Measurements from ENCODE around the gene CNTN4.
"Not testable (repeated sequence)": the region's sequence is repeated elsewhere in the genome, so short reads cannot be mapped to it uniquely, and the experiment has no call there.

Gene CNTN4

GRCh38 chr3:2908693-2909351, 810.2 kb downstream of the CNTN4 start:
- no peak overlapping the region for H3K27ac ChIP-seq
- H2AFZ ChIP-seq (ENCODE audit: low read depth), result no peak overlapping the region

DNA sequence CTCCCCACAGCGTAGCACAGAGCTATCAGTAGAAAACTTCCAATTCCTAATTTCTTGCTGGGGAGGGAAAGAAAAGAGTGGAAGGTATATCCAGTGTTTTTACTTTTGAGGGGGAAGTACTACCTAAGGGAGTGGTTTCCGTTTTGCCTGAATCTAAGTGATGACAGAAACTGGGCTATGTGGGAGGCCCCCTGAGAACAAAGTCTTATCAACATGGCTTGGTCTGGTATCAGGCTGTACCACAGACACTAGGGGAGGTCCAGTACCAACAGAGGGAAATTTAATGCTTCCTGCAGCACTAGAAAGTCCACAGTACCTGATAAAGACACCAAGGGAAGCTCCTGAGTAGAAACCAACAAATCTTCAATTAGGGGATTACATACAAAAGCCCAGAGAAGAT, 812.3 kb downstream of the CNTN4 start:
- no peak overlapping the region for H3K27ac ChIP-seq
- no peak overlapping the region for H2AFZ ChIP-seq (ENCODE audit: low read depth)
- H4K20me1 ChIP-seq (ENCODE audit: insufficient read depth), result no peaks in the 10 kb centered on the region
- TF ChIP-seq CTCF (conservative IDR thresholded peaks at IDR 0.05; ENCODE audit: low read depth, low read length), result no peak
- no peak overlapping the region for H3K9ac ChIP-seq
- no peaks in the 10 kb centered on the region for H3K4me1 ChIP-seq (ENCODE audit: low read depth, poor library complexity, severe bottlenecking)
- no peaks in the 10 kb centered on the region for H3K36me3 ChIP-seq (ENCODE audit: insufficient read depth)
- no peak overlapping the region for H3K4me3 ChIP-seq (IDR thresholded peaks at IDR 0.05; ENCODE audit: insufficient read depth, low read depth, low read length)
- H3K79me2 ChIP-seq (ENCODE audit: insufficient read depth, low read depth), result no peaks in the 10 kb centered on the region
- H3K27me3 ChIP-seq (ENCODE audit: insufficient read depth, low read depth), result no peaks in the 10 kb centered on the region
- no peak overlapping the region for H3K4me2 ChIP-seq

More at GRCh38 chr3:2908693-2909351, 810.2 kb downstream of the CNTN4 start:
- no peak for TF ChIP-seq CTCF (conservative IDR thresholded peaks at IDR 0.05; ENCODE audit: low read depth, low read length)
- H3K4me2 ChIP-seq, result no peak overlapping the region
- H3K9ac ChIP-seq, result no peak overlapping the region
- no peaks in the 10 kb centered on the region for H4K20me1 ChIP-seq (ENCODE audit: insufficient read depth)
- H3K27me3 ChIP-seq (ENCODE audit: insufficient read depth, low read depth), result no peaks in the 10 kb centered on the region
- no peaks in the 10 kb centered on the region for H3K79me2 ChIP-seq (ENCODE audit: insufficient read depth, low read depth)
- no peaks in the 10 kb centered on the region for H3K4me1 ChIP-seq (ENCODE audit: low read depth, poor library complexity, severe bottlenecking)
- no peak overlapping the region for H3K4me3 ChIP-seq (IDR thresholded peaks at IDR 0.05; ENCODE audit: insufficient read depth, low read depth, low read length)
- H3K36me3 ChIP-seq (ENCODE audit: insufficient read depth), result no peaks in the 10 kb centered on the region

DNA sequence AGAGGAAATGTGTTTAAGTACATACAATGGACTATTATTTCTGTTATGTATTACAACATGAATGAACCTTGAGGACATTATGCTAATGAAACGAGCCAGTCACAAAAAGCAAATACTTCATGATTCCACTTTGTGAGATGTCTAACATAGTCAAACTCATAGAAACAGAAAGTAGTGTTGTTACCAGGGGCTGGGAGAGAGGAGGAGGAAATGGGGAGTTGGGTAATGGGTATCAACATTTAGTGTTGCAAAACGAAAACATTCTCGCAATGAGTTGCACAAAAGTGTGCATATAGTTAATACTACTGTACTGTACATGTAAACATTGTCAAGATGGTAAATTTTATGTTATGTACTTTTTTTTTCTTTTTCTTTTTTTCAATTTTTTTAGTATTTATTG, 817.2 kb downstream of the CNTN4 start:
- Histone ChIP-seq H3K9ac (no peak overlapping the region), H3K36me3 (ENCODE audit: insufficient read depth) (no peaks in the 10 kb centered on the region), H2AFZ (ENCODE audit: low read depth) (no peak overlapping the region), H3K4me2 (no peak overlapping the region), H3K27me3 (ENCODE audit: insufficient read depth, low read depth) (no peaks in the 10 kb centered on the region), H4K20me1 (ENCODE audit: insufficient read depth) (no peaks in the 10 kb centered on the region), H3K79me2 (ENCODE audit: insufficient read depth, low read depth) (no peaks in the 10 kb centered on the region), H3K27ac (no peak overlapping the region), H3K4me1 (ENCODE audit: low read depth, poor library complexity, severe bottlenecking) (no peaks in the 10 kb centered on the region), H3K4me3 (IDR thresholded peaks at IDR 0.05; ENCODE audit: insufficient read depth, low read depth, low read length) (no peak overlapping the region)
- TF ChIP-seq CTCF (conservative IDR thresholded peaks at IDR 0.05; ENCODE audit: low read depth, low read length), result no peak

- H3K4me3 ChIP-seq (IDR thresholded peaks at IDR 0.05; ENCODE audit: insufficient read depth, low read depth, low read length); H4K20me1 ChIP-seq (ENCODE audit: insufficient read depth); H3K27ac ChIP-seq; H3K4me2 ChIP-seq; H3K9ac ChIP-seq; H3K27me3 ChIP-seq (ENCODE audit: insufficient read depth, low read depth); H3K4me1 ChIP-seq (ENCODE audit: low read depth, poor library complexity, severe bottlenecking); H2AFZ ChIP-seq (ENCODE audit: low read depth); H3K79me2 ChIP-seq (ENCODE audit: insufficient read depth, low read depth); H3K36me3 ChIP-seq (ENCODE audit: insufficient read depth): not testable (repeated sequence)
Measured at GRCh38 chr3:2916640-2917039, 818.0 kb downstream of the CNTN4 start.

- Histone ChIP-seq H3K79me2 (ENCODE audit: insufficient read depth, low read depth) (no peaks in the 10 kb centered on the region), H3K27ac (no peak overlapping the region), H3K27me3 (ENCODE audit: insufficient read depth, low read depth) (no peaks in the 10 kb centered on the region), H3K4me2 (no peak overlapping the region), H3K4me3 (IDR thresholded peaks at IDR 0.05; ENCODE audit: insufficient read depth, low read depth, low read length) (no peak overlapping the region), H2AFZ (ENCODE audit: low read depth) (no peak overlapping the region), H3K4me1 (ENCODE audit: low read depth, poor library complexity, severe bottlenecking) (no peaks in the 10 kb centered on the region), H3K36me3 (ENCODE audit: insufficient read depth) (no peaks in the 10 kb centered on the region), H4K20me1 (ENCODE audit: insufficient read depth) (no peaks in the 10 kb centered on the region), H3K9ac (no peak overlapping the region)
- no peak for TF ChIP-seq CTCF (conservative IDR thresholded peaks at IDR 0.05; ENCODE audit: low read depth, low read length)
Measured at GRCh38 chr3:2920103-2920502, 821.4 kb downstream of the CNTN4 start.

Data from KMS-11 (cell line).